ENCODE data around the gene AP1S3. TPM values are rescaled to one million over a fixed set of nuclear protein-coding genes. Genes with fewer than 3 reads are reported as not detected.

The AP1S3 gene
- total RNA-seq, 1 experiment from 2014 or later, result 66.3 TPM

GRCh38 chr2:223779877-223780276 lies 57.5 kb downstream of the AP1S3 start:
- intact Hi-C loops (cut with micrococcal nuclease; ENCODE audit: unreplicated experiment) (no loop called here), in situ Hi-C loops (cut with HindIII; ENCODE audit: low pct_unique_long_range_greater_than_20kb, low sequenced_read_pairs) (no loop called here)
- ChIA-PET POLR2A (no interaction called here), CTCF (interaction anchor here (1.2 kb wide), 1 partner anchor 16 kb away, joined by 4 read pairs; no protein-coding TSS in a partner anchor)
- Histone ChIP-seq H3K4me1 (ENCODE audit: control insufficient read depth, insufficient read depth, low read length) (peaks cover 3% of the 10 kb centered on the region; the same call in 1 of the 2 replicates), H3K36me3 (ENCODE audit: control insufficient read depth, insufficient read depth, low read length) (peaks cover 4% of the 10 kb centered on the region; the same call in 1 of the 2 replicates), H3K27me3 (ENCODE audit: control insufficient read depth, insufficient read depth, low read length) (no peaks in the 10 kb centered on the region), H3K27ac (ENCODE audit: low read length) (no peak overlapping the region), H3K4me3 (ENCODE audit: low read depth in 2 of 2, low read length in 2 of 2) (no peak overlapping the region), H3K9me3 (ENCODE audit: control insufficient read depth, insufficient read depth, low read depth, low read length) (no peaks in the 10 kb centered on the region)
- no TSS peak for BruUV-seq (replicated peaks)
- DNase-seq (ENCODE audit: low read depth, low spot score) (no peak), ATAC-seq (peak; percentile 70)
- no peak for TF ChIP-seq SIN3A (IDR thresholded peaks at IDR 0.05; ENCODE audit: borderline replicate concordance, insufficient read depth, low read depth, low read length)
- TF ChIP-seq CTCF (IDR thresholded peaks at IDR 0.05), result peak; percentile 62

GRCh38 chr2:223774193-223774592 lies 63.2 kb downstream of the AP1S3 start:
- Histone ChIP-seq H3K27ac (ENCODE audit: low read length) (no peak overlapping the region), H3K36me3 (ENCODE audit: control insufficient read depth, insufficient read depth, low read length) (peaks cover 6% of the 10 kb centered on the region; the same call in 1 of the 2 replicates), H3K4me3 (ENCODE audit: low read depth in 2 of 2, low read length in 2 of 2) (no peak overlapping the region), H3K4me1 (ENCODE audit: control insufficient read depth, insufficient read depth, low read length) (peaks cover 3% of the 10 kb centered on the region; the same call in 1 of the 2 replicates), H3K27me3 (ENCODE audit: control insufficient read depth, insufficient read depth, low read length) (no peaks in the 10 kb centered on the region), H3K9me3 (ENCODE audit: control insufficient read depth, insufficient read depth, low read depth, low read length) (no peaks in the 10 kb centered on the region)
- no TSS peak for BruUV-seq (replicated peaks)
- intact Hi-C loops (cut with micrococcal nuclease; ENCODE audit: unreplicated experiment) (no loop called here), in situ Hi-C loops (cut with HindIII; ENCODE audit: low pct_unique_long_range_greater_than_20kb, low sequenced_read_pairs) (no loop called here)
- DNase-seq (ENCODE audit: low read depth, low spot score), result no peak
- TF ChIP-seq SIN3A (IDR thresholded peaks at IDR 0.05; ENCODE audit: borderline replicate concordance, insufficient read depth, low read depth, low read length) (no peak), TCF7L2 (IDR thresholded peaks at IDR 0.05; ENCODE audit: low read depth, low read length) (no peak), POLR2AphosphoS5 (IDR thresholded peaks at IDR 0.05; ENCODE audit: low read depth, low read length) (no peak), REST (IDR thresholded peaks at IDR 0.05; ENCODE audit: insufficient read depth in 1 of 2, low read depth in 2 of 2, low read length in 1 of 2) (no peak), CTCF (IDR thresholded peaks at IDR 0.05) (no peak)
- ChIA-PET CTCF (no interaction called here), POLR2A (no interaction called here)
- ATAC-seq, result no peak
